22Rv1 (cell line): ENCODE results near the gene NDFIP1.

Experiments
- H3K27ac ChIP-seq: fragments of 450-650 bp; 2 replicates; pipeline ENCODE4 v1.5.1; 2017
- ZFX ChIP-seq: fragments of 450-650 bp; IDR thresholded peaks from 2 replicates; pipeline ENCODE4 v1.6.1; 2017; ENCODE audit warnings: antibody characterized with exemption, borderline replicate concordance
- TF ChIP-seq, protein P1 (sequence below): fragments of 450-650 bp; IDR thresholded peaks from 2 replicates; pipeline ENCODE4 v1.5.1; 2017; ENCODE audit warnings: mild to moderate bottlenecking

NDFIP1 gene

DNA sequence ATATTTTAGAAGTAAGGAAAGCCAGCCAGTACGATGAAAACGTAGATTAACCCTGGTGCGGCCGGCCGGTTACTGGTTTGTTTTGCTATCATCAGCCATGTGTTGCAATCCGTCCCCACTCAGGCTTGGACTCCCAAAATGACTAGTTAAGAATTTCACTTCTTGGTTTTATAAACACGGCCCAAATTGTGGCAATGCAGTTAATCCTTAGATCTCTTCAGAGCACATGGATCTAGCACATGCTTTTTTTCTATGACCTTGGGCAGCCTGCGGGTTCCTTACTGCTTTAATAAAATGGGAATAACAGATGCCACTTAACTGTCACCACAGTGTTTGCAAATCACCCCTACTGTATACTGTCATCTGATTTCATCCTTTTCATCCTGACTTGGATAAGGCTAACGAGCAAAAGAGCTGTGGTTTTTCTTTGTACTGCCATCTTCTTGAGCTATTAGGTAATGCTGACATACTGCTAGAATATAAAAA, 1.5 kb downstream of the NDFIP1 start:
- H3K27ac ChIP-seq, result peak overlapping the region; percentile 85
- TF ChIP-seq, protein P1, sequence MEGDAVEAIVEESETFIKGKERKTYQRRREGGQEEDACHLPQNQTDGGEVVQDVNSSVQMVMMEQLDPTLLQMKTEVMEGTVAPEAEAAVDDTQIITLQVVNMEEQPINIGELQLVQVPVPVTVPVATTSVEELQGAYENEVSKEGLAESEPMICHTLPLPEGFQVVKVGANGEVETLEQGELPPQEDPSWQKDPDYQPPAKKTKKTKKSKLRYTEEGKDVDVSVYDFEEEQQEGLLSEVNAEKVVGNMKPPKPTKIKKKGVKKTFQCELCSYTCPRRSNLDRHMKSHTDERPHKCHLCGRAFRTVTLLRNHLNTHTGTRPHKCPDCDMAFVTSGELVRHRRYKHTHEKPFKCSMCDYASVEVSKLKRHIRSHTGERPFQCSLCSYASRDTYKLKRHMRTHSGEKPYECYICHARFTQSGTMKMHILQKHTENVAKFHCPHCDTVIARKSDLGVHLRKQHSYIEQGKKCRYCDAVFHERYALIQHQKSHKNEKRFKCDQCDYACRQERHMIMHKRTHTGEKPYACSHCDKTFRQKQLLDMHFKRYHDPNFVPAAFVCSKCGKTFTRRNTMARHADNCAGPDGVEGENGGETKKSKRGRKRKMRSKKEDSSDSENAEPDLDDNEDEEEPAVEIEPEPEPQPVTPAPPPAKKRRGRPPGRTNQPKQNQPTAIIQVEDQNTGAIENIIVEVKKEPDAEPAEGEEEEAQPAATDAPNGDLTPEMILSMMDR, result no peak
- TF ChIP-seq ZFX, result no peak

DNA sequence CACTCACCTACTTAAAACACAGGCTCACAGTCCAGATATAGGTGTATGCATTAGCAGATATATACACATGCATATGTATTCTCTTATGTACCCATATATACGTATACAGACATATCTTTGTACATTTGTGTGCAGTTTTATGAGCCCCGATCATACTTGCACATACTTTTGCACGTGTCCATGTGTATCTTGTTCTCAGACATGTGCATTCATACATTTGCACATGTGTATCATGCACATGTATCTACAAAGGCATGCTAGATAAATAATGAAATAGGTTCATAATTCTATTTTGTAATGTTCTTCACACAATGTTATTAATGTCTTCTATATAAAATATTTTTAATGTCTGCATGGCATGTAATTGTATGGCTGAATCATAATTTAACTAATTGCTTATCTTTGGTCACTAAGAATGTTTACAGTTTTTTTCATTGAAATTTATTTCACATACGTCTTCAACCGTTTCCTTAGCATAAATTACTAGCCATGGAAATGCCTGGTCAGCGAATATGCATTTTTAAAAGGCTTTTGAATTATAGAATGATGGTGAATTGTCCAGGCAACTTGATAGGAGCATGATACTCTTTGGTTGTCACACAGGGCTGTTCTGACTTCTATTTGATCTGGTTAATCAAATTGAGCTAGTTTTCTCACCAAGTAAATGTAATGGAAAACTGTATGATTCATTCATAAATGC, 2.6 kb downstream of the NDFIP1 start:
- H3K27ac ChIP-seq, result no peak overlapping the region
- no peak for TF ChIP-seq ZFX
- TF ChIP-seq, protein P1, result no peak

DNA sequence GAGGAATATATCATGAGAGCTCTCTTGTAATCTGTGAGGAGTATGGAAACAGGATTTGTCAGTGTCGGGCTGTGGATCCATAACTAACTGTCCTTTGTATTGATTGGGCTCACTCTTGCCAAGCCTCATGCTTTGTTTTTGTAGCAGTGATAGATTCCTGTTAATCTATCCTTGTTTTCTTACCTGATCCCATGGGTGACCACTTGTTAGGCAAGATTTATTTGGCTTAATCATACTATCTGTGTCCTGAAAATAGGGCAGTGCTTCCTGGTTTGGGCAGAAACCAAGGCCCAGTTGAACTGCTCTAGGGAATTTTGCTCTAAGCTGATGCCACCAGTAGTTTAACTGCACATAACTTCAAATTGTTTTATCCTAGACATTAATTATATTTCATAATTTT, 6.1 kb downstream of the NDFIP1 start:
- TF ChIP-seq ZFX, result no peak
- TF ChIP-seq, protein P1, result no peak
- H3K27ac ChIP-seq, result no peak overlapping the region

DNA sequence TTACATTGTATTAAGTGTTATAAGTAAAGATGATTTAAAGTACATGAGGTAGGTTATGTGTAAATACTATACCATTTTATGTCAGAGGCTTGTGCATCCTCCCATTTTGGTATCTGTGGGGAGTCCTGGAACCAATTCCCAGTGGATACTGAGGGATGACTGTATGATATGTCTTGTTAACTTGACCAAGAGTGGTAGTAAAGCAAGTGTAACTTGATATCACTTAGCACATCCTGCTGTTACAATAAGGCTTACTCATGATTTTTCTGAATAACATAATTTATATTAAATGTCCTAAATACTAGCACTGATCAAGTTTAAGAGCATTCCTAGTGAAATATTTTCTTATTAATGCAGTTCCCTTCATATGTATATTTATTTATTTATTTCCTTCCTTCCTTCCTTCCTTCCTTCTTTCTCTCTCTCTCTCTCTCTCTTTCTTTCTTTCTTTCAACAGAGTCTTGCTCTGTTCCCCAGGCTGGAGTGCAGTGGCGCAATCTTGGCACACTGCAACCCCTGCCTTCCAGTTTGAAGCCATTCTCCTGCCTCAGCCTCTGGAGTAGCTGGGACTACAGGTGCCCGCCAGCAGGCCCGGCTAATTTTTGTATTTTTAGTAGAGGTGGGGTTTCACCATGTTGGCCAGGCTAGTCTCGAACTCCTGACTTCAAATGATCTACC, 7.5 kb downstream of the NDFIP1 start:
- H3K27ac ChIP-seq, result no peak overlapping the region
- TF ChIP-seq, protein P1, result no peak
- TF ChIP-seq ZFX, result no peak

DNA sequence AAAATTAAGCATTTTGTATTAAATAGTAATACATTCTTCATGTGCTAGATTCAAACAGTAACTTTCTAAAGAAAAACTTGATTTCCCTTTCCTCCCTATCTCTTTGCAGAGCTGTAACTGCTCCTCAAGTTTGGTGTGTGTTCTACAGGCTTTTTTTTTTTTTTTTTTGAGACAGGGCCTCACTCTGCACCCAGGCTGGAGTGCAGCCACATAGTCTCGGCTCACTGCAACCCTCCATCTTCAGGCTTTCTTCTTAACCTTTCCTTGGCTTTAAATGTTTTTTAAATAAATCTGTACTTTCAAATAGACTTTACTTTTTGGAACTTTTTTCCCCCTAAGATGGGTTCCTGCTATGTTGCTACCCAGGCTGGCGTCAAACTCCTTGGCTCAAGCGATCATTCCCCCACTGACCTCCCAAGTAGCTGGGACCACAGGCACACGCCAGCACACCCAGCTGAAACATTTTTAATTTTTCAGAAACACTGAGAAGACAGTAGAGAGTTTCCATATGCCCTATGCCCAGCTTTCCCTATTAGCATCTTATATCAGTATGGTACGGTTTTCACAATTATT, 9.1 kb downstream of the NDFIP1 start:
- H3K27ac ChIP-seq, result no peak overlapping the region
- TF ChIP-seq, protein P1, result no peak
- no peak for TF ChIP-seq ZFX

DNA sequence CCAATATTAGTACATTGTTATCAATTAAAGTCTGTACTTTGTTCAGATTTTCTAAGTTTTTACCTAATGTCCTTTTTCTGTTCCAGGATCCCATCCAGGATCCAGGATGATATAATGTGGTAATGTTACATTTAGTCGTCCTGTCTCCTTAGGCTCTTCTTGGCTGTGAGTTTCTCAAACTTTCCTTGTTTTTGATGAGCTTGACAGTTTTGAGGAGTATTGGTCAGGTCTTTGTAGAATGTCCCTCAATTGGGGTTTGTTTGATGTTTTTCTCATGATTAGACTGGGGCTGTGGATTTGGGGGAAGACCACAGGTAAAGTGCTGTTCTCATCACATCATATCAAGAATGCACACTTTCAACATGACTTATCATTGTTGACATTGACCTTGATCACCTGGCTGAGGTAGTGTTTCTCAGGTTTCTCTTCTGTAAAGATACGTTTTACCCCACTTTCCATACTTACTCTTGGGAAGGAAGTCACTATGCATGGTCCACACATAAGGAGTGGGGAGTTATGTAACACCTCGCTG, 9.6 kb downstream of the NDFIP1 start:
- H3K27ac ChIP-seq, result no peak overlapping the region
- TF ChIP-seq, protein P1, result no peak
- TF ChIP-seq ZFX, result no peak
